ENCODE data around the gene PERM1. TPM values are rescaled to one million over a fixed set of nuclear protein-coding genes. Genes with fewer than 3 reads are reported as not detected.

The PERM1 gene
- total and polyA plus RNA-seq, 9 of the 15 experiments (the other 6 are each of a cell fraction or from before 2014, with no cell fraction given), result not detected

DNA sequence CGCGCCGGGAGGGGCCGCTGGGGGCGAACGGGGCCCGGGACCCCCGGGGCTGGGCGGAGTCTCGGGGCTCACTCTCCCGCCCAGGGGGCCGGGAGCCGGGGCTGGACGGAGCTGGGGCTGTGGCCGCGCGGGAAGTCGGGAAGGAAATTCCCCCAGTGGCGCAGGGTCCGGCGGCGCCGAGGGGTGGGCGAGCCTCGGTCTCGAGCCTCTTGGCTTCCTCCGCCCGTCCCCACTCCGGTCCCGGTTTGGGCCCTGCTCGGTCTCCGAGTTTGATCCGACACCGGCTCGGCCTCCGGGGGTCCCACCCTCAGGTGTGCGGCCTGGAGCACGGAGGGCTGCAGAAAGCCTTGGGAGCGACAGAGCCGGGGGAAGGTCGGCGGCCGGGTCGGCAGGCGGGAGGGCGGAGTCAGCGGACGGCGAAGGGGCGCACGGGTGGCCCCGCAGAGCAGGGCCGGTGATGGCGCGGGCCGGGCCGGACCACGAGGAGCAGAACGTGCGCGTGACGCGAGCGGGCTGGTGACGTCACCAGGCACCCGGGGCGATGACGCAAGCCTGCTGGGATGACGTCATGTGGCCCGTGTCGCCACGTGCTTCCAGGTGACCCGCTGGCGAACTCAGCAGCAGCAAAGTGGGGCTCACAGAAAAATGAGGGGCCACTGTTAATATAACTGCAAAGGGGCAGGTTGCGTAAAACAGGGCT lies 18.6 kb upstream of the PERM1 start (continued):
- TF ChIP-seq SRSF7 (optimal IDR thresholded peaks at IDR 0.05; ENCODE audit: low read depth, low read length) (no peak), SAFB (IDR thresholded peaks at IDR 0.05; ENCODE audit: borderline replicate concordance, low read depth, low read length) (peak; percentile 75; the same call in 1 of the 2 replicates), CREBBP (IDR thresholded peaks at IDR 0.05; ENCODE audit: low read depth, low read length) (no peak), MAZ (CRISPR knock-in tag; conservative IDR thresholded peaks at IDR 0.05 in 1 of 2, IDR thresholded peaks at IDR 0.05 in 1 of 2) (peak; percentile 73 to 82; a peak in 3 of 4 replicates), TAF15 (IDR thresholded peaks at IDR 0.05; ENCODE audit: low read depth, low read length) (no peak), KLF13 (tag; IDR thresholded peaks at IDR 0.05; ENCODE audit: borderline replicate concordance, low read depth) (peak; percentile 51; the same call in 1 of the 2 replicates), TCF3 (CRISPR knock-in tag; IDR thresholded peaks at IDR 0.05) (peak; percentile 51), RHOXF2B (CRISPR knock-in tag; conservative IDR thresholded peaks at IDR 0.05) (0 out of 2 replicates have a peak, but pooled peaks have one; percentile 72), CHD1 (IDR thresholded peaks at IDR 0.05; ENCODE audit: low read length) (peak; percentile 42), POLR2B (IDR thresholded peaks at IDR 0.05; ENCODE audit: low read depth, partially characterized antibody) (peak; percentile 58), JUN (IDR thresholded peaks at IDR 0.05; ENCODE audit: borderline replicate concordance, low read depth, low read length) (peak; percentile 100), JUN (CRISPR knock-in tag; IDR thresholded peaks at IDR 0.05; ENCODE audit: borderline replicate concordance) (peak; percentile 100), FOSL1 (tag; conservative IDR thresholded peaks at IDR 0.05) (peak; percentile 92), FOXA1 (IDR thresholded peaks at IDR 0.05; ENCODE audit: borderline replicate concordance) (no peak)
- TF ChIP-seq, protein P1, sequence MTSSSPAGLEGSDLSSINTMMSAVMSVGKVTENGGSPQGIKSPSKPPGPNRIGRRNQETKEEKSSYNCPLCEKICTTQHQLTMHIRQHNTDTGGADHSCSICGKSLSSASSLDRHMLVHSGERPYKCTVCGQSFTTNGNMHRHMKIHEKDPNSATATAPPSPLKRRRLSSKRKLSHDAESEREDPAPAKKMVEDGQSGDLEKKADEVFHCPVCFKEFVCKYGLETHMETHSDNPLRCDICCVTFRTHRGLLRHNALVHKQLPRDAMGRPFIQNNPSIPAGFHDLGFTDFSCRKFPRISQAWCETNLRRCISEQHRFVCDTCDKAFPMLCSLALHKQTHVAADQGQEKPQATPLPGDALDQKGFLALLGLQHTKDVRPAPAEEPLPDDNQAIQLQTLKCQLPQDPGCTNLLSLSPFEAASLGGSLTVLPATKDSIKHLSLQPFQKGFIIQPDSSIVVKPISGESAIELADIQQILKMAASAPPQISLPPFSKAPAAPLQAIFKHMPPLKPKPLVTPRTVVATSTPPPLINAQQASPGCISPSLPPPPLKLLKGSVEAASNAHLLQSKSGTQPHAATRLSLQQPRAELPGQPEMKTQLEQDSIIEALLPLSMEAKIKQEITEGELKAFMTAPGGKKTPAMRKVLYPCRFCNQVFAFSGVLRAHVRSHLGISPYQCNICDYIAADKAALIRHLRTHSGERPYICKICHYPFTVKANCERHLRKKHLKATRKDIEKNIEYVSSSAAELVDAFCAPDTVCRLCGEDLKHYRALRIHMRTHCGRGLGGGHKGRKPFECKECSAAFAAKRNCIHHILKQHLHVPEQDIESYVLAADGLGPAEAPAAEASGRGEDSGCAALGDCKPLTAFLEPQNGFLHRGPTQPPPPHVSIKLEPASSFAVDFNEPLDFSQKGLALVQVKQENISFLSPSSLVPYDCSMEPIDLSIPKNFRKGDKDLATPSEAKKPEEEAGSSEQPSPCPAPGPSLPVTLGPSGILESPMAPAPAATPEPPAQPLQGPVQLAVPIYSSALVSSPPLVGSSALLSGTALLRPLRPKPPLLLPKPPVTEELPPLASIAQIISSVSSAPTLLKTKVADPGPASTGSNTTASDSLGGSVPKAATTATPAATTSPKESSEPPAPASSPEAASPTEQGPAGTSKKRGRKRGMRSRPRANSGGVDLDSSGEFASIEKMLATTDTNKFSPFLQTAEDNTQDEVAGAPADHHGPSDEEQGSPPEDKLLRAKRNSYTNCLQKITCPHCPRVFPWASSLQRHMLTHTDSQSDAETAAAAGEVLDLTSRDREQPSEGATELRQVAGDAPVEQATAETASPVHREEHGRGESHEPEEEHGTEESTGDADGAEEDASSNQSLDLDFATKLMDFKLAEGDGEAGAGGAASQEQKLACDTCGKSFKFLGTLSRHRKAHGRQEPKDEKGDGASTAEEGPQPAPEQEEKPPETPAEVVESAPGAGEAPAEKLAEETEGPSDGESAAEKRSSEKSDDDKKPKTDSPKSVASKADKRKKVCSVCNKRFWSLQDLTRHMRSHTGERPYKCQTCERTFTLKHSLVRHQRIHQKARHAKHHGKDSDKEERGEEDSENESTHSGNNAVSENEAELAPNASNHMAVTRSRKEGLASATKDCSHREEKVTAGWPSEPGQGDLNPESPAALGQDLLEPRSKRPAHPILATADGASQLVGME (CRISPR knock-in tag; IDR thresholded peaks at IDR 0.05), result no peak
- TF ChIP-seq, protein P2, sequence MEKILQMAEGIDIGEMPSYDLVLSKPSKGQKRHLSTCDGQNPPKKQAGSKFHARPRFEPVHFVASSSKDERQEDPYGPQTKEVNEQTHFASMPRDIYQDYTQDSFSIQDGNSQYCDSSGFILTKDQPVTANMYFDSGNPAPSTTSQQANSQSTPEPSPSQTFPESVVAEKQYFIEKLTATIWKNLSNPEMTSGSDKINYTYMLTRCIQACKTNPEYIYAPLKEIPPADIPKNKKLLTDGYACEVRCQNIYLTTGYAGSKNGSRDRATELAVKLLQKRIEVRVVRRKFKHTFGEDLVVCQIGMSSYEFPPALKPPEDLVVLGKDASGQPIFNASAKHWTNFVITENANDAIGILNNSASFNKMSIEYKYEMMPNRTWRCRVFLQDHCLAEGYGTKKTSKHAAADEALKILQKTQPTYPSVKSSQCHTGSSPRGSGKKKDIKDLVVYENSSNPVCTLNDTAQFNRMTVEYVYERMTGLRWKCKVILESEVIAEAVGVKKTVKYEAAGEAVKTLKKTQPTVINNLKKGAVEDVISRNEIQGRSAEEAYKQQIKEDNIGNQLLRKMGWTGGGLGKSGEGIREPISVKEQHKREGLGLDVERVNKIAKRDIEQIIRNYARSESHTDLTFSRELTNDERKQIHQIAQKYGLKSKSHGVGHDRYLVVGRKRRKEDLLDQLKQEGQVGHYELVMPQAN (IDR thresholded peaks at IDR 0.05; ENCODE audit: borderline replicate concordance), result no peak; the same call in 1 of the 2 replicates
- TF ChIP-seq, protein P3, sequence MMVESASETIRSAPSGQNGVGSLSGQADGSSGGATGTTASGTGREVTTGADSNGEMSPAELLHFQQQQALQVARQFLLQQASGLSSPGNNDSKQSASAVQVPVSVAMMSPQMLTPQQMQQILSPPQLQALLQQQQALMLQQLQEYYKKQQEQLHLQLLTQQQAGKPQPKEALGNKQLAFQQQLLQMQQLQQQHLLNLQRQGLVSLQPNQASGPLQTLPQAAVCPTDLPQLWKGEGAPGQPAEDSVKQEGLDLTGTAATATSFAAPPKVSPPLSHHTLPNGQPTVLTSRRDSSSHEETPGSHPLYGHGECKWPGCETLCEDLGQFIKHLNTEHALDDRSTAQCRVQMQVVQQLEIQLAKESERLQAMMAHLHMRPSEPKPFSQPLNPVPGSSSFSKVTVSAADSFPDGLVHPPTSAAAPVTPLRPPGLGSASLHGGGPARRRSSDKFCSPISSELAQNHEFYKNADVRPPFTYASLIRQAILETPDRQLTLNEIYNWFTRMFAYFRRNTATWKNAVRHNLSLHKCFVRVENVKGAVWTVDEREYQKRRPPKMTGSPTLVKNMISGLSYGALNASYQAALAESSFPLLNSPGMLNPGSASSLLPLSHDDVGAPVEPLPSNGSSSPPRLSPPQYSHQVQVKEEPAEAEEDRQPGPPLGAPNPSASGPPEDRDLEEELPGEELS (CRISPR knock-in tag; IDR thresholded peaks at IDR 0.05; ENCODE audit: borderline replicate concordance), result peak; percentile 82; the same call in 1 of the 2 replicates

Measured in K562 (cell line).